IgD-negative memory B cell (primary cell): ENCODE measurements around the gene CELF4. TPM values are rescaled to one million over a fixed set of nuclear protein-coding genes. Genes with fewer than 3 reads are reported as not detected.

Experiments
- H3K27ac Mint-ChIP-seq, 3 donors: one replicate each; pipeline ENCODE4 v1.8.0; 2020 to 2022; ENCODE audit warnings: mild to moderate bottlenecking in 3 of 3, mixed read lengths in 3 of 3, moderate library complexity in 1 of 3
- H3K27me3 Mint-ChIP-seq: one replicate; pipeline ENCODE4 v1.8.0; 2021; ENCODE audit warnings: mixed read lengths
- H3K36me3 Mint-ChIP-seq: one replicate; pipeline ENCODE4 v1.8.0; 2020; ENCODE audit warnings: mild to moderate bottlenecking, mixed read lengths
- H3K4me1 Mint-ChIP-seq, 3 donors: one replicate each; pipeline ENCODE4 v1.8.0; 2020 to 2022; ENCODE audit warnings: mixed read lengths in 3 of 3, mild to moderate bottlenecking in 1 of 3
- H3K4me3 Mint-ChIP-seq, 4 donors: one replicate each; pipeline ENCODE4 v1.8.0; 2020 to 2022; ENCODE audit warnings: mild to moderate bottlenecking in 4 of 4, mixed read lengths in 4 of 4, moderate library complexity in 3 of 4
- H3K9me3 Mint-ChIP-seq, 3 donors: one replicate each; pipeline ENCODE4 v1.8.0; 2020 to 2021; ENCODE audit warnings: mixed read lengths in 3 of 3, mild to moderate bottlenecking in 1 of 3
- polyA plus RNA-seq: library from polyadenylated mRNA; unstranded; fragments of 300-500 nt; fragmentation: Illumina TruSeq; gene quantifications from one replicate; pipeline ENCODE4 v1.2.3, GENCODE V29; 2021

The CELF4 gene
- 0.21 TPM for polyA plus RNA-seq

GRCh38 chr18:37565101-37565976 is at the start of gene CELF4:
TSS of gene CELF4 (minus strand) at chr18:37565798.
- peaks cover 49% of the 10 kb centered on the region for H3K27me3 Mint-ChIP-seq
- peak within 1 kb of the TSS in 3 of 4 donors; percentile 25 to 74 (median 72) for H3K4me3 Mint-ChIP-seq
- H3K9me3 Mint-ChIP-seq, result peaks cover 0 to 6% (median 0%) of the 10 kb centered on the region in 3 donors
- H3K27ac Mint-ChIP-seq, result peak within 1 kb of the TSS in 1 of 3 donors; percentile 63
- peaks cover 0 to 11% (median 7%) of the 10 kb centered on the region in 3 donors for H3K4me1 Mint-ChIP-seq
- H3K36me3 Mint-ChIP-seq, result no peaks in the 10 kb centered on the region

GRCh38 chr18:37613253-37613565 is 47.6 kb upstream of the CELF4 start:
- Mint-ChIP-seq H3K4me3 (no peak overlapping the region), H3K27ac (no peak overlapping the region), H3K4me1 (peaks cover 0 to 1% (median 0%) of the 10 kb centered on the region in 3 donors), H3K27me3 (peaks cover 2% of the 10 kb centered on the region), H3K36me3 (no peaks in the 10 kb centered on the region), H3K9me3 (no peaks in the 10 kb centered on the region)

DNA sequence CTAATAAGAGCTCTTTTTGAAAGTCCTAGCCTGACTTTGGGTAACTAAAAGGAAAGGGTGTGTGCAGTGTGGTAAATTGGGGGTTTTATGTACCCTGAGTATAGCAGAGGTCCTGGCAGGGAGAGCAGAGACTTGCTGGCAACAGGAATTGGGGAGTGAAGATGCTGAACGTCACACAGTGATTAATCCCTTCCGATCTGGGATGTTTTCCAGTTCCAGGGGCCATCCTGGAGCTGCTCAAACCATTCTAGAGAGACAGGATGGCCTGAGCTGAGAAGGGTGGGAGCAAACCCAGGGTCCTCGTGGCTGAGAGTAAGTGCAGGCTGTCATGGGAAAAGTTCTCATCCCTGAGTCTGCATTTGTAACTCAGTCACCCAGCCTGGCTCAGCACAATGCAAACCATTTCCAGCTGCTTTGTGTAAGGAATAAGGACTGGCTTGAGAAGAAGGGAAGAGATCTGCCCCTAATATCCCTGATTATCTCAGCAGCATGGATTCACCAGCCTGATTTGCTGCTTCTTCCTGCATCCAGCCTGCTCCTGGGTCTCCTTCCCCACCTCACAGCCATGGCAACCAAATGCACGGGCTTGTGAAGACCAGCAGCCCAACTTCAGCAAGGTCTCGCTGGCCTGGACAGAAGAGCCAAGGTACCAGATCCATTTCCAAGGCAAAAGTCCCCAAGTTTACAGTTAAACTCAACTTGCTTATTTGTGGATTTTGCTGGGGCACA is 47.1 kb upstream of the CELF4 start:
- Mint-ChIP-seq H3K4me3 (no peak overlapping the region), H3K27ac (no peak overlapping the region), H3K9me3 (peaks cover 0 to 2% (median 0%) of the 10 kb centered on the region in 3 donors), H3K36me3 (no peaks in the 10 kb centered on the region), H3K4me1 (peaks cover 0 to 1% (median 0%) of the 10 kb centered on the region in 3 donors), H3K27me3 (peaks cover 2% of the 10 kb centered on the region)

DNA sequence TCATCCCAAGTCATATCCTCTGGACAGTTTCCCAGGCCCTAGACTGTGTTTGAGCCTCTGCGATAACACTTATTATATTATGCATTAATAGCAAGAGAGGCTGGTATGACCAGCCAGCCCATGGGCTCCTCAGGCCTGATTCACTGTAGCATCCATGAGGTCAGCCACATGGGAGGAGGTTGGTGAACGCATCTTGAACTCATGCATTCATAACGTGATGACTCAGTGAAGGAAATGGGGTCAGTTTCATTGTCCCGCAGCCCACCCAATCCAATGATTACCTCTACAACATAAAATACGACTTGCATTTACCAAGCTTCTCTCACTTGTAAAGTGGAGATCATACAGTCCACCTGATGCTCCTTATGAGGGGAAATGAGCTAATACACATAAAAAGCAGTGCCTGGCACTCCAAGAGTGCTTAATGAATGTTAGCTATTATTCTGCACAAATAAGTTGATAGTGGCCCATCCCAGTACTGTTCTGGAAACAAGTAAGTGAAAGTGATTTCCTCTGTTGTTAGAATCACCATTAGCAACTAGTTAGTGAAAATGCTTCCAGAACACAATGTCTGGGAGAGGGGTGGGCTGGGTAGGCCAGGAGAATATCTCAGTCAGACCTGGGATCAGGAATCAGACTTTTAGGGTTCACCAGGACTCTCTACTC is 46.1 kb upstream of the CELF4 start:
- H3K4me1 Mint-ChIP-seq, result peaks cover 0 to 1% (median 0%) of the 10 kb centered on the region in 3 donors
- H3K27ac Mint-ChIP-seq, result no peak overlapping the region
- H3K4me3 Mint-ChIP-seq, result no peak overlapping the region
- no peaks in the 10 kb centered on the region for H3K36me3 Mint-ChIP-seq
- H3K27me3 Mint-ChIP-seq, result peaks cover 2% of the 10 kb centered on the region
- peaks cover 0 to 2% (median 0%) of the 10 kb centered on the region in 3 donors for H3K9me3 Mint-ChIP-seq

DNA sequence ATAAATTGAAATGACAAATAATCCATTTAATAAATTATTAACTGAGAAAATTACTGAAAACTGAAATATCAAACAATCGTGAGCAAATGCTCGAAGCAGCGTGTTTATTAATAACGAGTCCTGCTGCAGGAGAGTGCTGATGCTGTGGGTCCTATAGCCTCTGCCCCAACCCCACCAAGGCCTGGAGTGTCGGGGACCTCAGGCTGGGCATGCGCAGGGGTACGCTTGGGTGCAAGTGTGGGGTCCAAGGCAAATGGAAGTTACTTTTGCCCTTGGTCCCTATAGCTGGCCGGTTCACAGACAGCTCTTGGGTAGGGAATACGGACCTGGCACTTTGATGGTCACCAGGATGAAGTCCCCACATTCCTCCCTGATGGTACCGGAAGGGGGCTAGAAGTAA is 43.3 kb upstream of the CELF4 start:
- H3K36me3 Mint-ChIP-seq, result no peaks in the 10 kb centered on the region
- peaks cover 2% of the 10 kb centered on the region for H3K27me3 Mint-ChIP-seq
- H3K4me1 Mint-ChIP-seq, result peaks cover 0 to 1% (median 0%) of the 10 kb centered on the region in 3 donors
- no peak overlapping the region for H3K4me3 Mint-ChIP-seq
- no peak overlapping the region for H3K27ac Mint-ChIP-seq
- peaks cover under 1 to 6% (median 5%) of the 10 kb centered on the region in 3 donors for H3K9me3 Mint-ChIP-seq

DNA sequence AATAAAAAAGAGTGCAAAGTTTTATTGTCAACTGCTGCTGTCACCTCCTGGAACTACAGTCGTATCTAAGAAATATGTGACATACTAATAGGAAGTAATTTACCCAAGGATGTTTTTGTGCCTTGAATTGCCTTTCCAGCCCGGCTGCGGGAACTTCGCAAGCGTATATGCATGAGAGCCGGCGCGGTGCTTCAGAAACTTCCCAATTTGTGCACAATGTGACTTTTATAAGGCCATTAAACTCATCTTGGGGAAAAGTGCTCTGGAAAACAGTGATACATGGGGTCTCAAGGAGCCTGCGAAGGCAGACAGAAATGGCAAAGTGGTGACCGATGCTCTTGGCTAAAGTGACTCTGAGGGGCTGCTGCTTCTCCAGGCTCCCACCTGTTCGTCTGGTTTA is 41.7 kb upstream of the CELF4 start:
- Mint-ChIP-seq H3K4me1 (peaks cover 0 to 1% (median 0%) of the 10 kb centered on the region in 3 donors), H3K4me3 (no peak overlapping the region), H3K36me3 (no peaks in the 10 kb centered on the region), H3K27me3 (peaks cover 2% of the 10 kb centered on the region), H3K27ac (no peak overlapping the region), H3K9me3 (peaks cover 2 to 10% (median 8%) of the 10 kb centered on the region in 3 donors)

GRCh38 chr18:37604032-37604431 is 38.4 kb upstream of the CELF4 start:
- H3K4me3 Mint-ChIP-seq, result no peak overlapping the region
- peaks cover 1% of the 10 kb centered on the region for H3K27me3 Mint-ChIP-seq
- no peaks in the 10 kb centered on the region for H3K4me1 Mint-ChIP-seq
- no peaks in the 10 kb centered on the region for H3K36me3 Mint-ChIP-seq
- H3K9me3 Mint-ChIP-seq, result peaks cover 2 to 12% (median 10%) of the 10 kb centered on the region in 3 donors
- H3K27ac Mint-ChIP-seq, result no peak overlapping the region

DNA sequence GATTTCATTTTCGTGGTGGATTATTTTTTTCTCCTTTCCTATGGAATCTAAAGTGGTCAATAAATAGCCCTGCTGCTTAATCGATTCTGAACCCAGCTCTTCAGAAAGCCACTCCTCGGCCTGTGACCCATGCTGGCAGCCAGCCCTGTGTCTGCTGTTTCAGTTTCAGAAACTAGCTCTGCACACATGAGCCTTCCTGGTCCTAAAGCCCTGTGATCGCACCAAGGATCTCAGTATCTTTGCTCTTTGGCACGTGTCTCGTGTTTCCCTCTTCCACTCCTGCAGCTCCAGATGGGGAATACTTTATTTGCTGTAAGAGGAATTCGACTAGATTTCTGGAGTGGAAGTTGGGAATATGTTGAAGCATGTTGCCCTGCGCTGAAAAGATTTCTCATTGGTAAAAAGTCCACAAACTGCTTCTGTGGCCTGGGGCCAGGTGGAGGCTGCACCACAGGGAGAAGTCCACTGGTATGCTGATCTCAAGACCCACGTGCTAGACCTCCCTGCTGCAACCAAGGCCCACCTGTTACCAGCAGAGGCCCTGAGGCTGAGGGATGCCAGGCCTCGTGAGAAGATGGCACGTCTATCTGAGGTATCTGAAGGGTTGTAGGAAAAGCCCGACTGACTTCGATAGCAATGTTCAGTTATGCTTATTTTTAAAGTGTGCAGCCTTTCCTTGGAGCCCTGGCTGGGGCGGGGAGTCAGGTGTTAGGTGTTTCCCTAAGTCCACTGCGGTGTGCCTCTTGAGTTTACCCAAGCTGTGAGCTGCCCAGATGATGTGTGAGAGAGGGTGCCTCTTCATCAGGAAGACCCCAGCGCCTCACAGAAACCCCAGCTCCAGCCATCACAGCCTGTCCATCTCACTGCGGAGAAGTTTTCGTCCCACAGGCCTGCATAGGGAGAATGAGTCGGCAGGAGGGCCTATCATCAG is 33.6 kb upstream of the CELF4 start:
- Mint-ChIP-seq H3K4me3 (no peak overlapping the region), H3K27me3 (peaks cover 1% of the 10 kb centered on the region), H3K36me3 (no peaks in the 10 kb centered on the region), H3K27ac (no peak overlapping the region), H3K4me1 (no peaks in the 10 kb centered on the region), H3K9me3 (peaks cover 2 to 7% (median 6%) of the 10 kb centered on the region in 3 donors)

- peaks cover 1% of the 10 kb centered on the region for H3K27me3 Mint-ChIP-seq
- no peak overlapping the region for H3K4me3 Mint-ChIP-seq
- no peak overlapping the region for H3K27ac Mint-ChIP-seq
- no peaks in the 10 kb centered on the region for H3K36me3 Mint-ChIP-seq
- peaks cover 0 to 4% (median 0%) of the 10 kb centered on the region in 3 donors for H3K9me3 Mint-ChIP-seq
- no peaks in the 10 kb centered on the region for H3K4me1 Mint-ChIP-seq
These were observed 32.8 kb upstream of the CELF4 start for GRCh38 chr18:37598396-37598795.

DNA sequence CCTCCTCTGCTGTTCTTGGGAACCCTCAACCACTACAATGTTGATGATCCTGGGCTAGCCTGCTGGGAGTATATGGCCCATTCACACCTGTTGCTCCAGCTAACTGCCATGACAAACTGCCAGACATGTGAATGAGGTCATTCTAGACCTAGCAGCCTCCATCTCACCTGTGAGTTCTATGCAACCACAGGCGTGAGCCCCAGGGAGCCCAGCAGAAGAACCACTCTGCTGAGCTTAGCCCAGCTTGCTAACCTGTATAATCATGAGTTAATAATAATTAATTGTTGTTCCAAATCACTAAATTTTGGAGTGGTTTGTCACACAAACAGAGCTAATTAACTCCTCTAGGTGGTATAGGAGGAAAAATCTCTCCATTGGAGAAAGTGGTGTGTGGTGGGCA is 24.7 kb upstream of the CELF4 start:
- H3K36me3 Mint-ChIP-seq, result no peaks in the 10 kb centered on the region
- no peak overlapping the region for H3K4me3 Mint-ChIP-seq
- H3K9me3 Mint-ChIP-seq, result peaks cover 0 to 4% (median 4%) of the 10 kb centered on the region in 3 donors
- no peaks in the 10 kb centered on the region for H3K27me3 Mint-ChIP-seq
- H3K27ac Mint-ChIP-seq, result no peak overlapping the region
- no peaks in the 10 kb centered on the region for H3K4me1 Mint-ChIP-seq

DNA sequence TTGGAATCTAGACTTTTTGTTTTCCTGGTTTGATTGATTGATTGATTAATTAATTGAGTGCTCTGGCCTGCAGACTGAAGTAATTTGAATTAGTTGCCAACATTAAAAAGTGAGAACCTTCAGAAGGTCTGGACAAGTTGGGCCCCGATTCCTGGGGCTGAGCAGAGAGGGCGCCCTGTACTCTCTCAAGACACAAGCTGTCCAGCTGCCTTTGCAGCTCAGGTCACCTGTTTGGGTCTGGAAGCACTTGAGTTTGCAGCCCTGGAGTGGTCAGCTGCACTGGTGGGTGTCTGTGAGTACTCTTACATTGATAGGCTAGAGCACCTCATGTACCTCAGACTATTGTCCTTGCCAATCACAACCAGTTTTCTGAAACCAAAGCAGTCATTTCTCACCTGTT is 22.7 kb upstream of the CELF4 start:
- Mint-ChIP-seq H3K4me1 (no peaks in the 10 kb centered on the region), H3K36me3 (no peaks in the 10 kb centered on the region)

GRCh38 chr18:37586656-37587225 is 21.1 kb upstream of the CELF4 start:
- H3K4me3 Mint-ChIP-seq, result no peak overlapping the region
- H3K27ac Mint-ChIP-seq, result no peak overlapping the region
- no peaks in the 10 kb centered on the region for H3K27me3 Mint-ChIP-seq
- H3K9me3 Mint-ChIP-seq, result peaks cover 0 to 6% (median 6%) of the 10 kb centered on the region in 3 donors
- no peaks in the 10 kb centered on the region for H3K36me3 Mint-ChIP-seq
- no peaks in the 10 kb centered on the region for H3K4me1 Mint-ChIP-seq

More for the DNA sequence above, 22.7 kb upstream of the CELF4 start:
- H3K27ac Mint-ChIP-seq, result peak overlapping the region in 1 of 3 donors; percentile 50
- H3K9me3 Mint-ChIP-seq, result peaks cover 0 to 6% (median 4%) of the 10 kb centered on the region in 3 donors
- H3K27me3 Mint-ChIP-seq, result no peaks in the 10 kb centered on the region
- no peak overlapping the region for H3K4me3 Mint-ChIP-seq

DNA sequence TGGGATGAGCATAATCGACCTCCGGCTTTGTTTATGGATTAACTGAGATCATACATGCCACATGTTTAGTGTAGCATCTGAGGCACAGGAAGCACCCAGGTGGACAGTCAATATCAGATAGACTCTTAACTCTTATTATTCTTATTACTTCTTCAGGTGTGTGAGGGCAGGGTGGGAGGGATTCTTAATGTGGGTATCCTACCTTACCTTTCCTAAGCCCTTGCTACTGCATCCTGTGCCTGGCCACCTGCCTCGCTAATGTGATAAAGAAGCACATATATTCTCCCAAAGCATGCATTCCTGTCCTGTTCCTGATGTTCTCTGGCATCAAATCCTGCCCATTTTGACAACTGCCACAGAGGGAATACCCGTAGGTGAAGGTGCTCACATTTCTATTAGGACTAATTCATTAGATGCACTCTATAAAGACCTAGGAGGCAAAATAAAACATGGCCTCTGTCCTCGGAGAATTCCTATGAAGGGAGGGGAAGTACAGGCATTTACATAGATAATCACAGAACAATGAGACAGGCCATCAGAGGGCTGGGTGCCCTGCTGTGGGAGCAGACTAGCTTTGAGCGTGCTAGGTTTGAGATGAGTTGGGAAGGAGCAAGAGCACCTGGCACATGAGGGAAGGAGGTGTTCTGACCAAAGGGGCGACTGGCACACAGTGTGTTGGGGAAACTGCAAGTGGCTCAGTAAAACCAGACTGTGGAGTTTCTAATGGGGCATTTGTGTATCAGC is 19.5 kb upstream of the CELF4 start:
- Mint-ChIP-seq H3K27ac (no peak overlapping the region), H3K9me3 (peaks cover 0 to 6% (median 2%) of the 10 kb centered on the region in 3 donors), H3K36me3 (no peaks in the 10 kb centered on the region), H3K4me3 (no peak overlapping the region), H3K4me1 (no peaks in the 10 kb centered on the region), H3K27me3 (no peaks in the 10 kb centered on the region)
